Measurements from ENCODE around the gene RNF217. TPM values are rescaled to one million over a fixed set of nuclear protein-coding genes. Genes with fewer than 3 reads are reported as not detected.

RNF217 gene
- total RNA-seq, 1 donor from 2014 or later = 14.2 TPM

- Histone ChIP-seq H3K4me3 (ENCODE audit: low read depth, low read length) (no peak overlapping the region), H3K27me3 (ENCODE audit: control insufficient read depth, insufficient read depth, low read length) (no peaks in the 10 kb centered on the region), H3K36me3 (ENCODE audit: control insufficient read depth, insufficient read depth, low read length) (no peaks in the 10 kb centered on the region)
- DNase-seq (ENCODE audit: low read depth) (no peak), FAIRE-seq (no peak)
- no peak for TF ChIP-seq CTCF (IDR thresholded peaks at IDR 0.05; ENCODE audit: insufficient read depth, low read length, severe bottlenecking)
Measured at GRCh38 chr6:124997196-124997875, 35.1 kb downstream of the RNF217 start.

- no peak for FAIRE-seq
- DNase-seq (ENCODE audit: low read depth) = no peak
- no peak overlapping the region for H3K4me3 ChIP-seq (ENCODE audit: low read depth, low read length)
Measured at GRCh38 chr6:124999105-124999764, 37.0 kb downstream of the RNF217 start.

GRCh38 chr6:125001684-125002405 lies 39.6 kb downstream of the RNF217 start:
- no peak for DNase-seq (ENCODE audit: low read depth)
- Histone ChIP-seq H3K27me3 (ENCODE audit: control insufficient read depth, insufficient read depth, low read length) (no peaks in the 10 kb centered on the region), H3K4me3 (ENCODE audit: low read depth, low read length) (no peak overlapping the region), H3K36me3 (ENCODE audit: control insufficient read depth, insufficient read depth, low read length) (no peaks in the 10 kb centered on the region)
- no peak for FAIRE-seq
- no peak for TF ChIP-seq CTCF (IDR thresholded peaks at IDR 0.05; ENCODE audit: insufficient read depth, low read length, severe bottlenecking)

More at GRCh38 chr6:124999105-124999764, 37.0 kb downstream of the RNF217 start:
- H3K36me3 ChIP-seq (ENCODE audit: control insufficient read depth, insufficient read depth, low read length) = no peaks in the 10 kb centered on the region
- no peak for TF ChIP-seq CTCF (IDR thresholded peaks at IDR 0.05; ENCODE audit: insufficient read depth, low read length, severe bottlenecking)
- no peaks in the 10 kb centered on the region for H3K27me3 ChIP-seq (ENCODE audit: control insufficient read depth, insufficient read depth, low read length)

- DNase-seq (ENCODE audit: low read depth) (no peak), FAIRE-seq (no peak)
- H3K27me3 ChIP-seq (ENCODE audit: control insufficient read depth, insufficient read depth, low read length) = no peaks in the 10 kb centered on the region
- H3K36me3 ChIP-seq (ENCODE audit: control insufficient read depth, insufficient read depth, low read length) = no peaks in the 10 kb centered on the region
- TF ChIP-seq CTCF (IDR thresholded peaks at IDR 0.05; ENCODE audit: insufficient read depth, low read length, severe bottlenecking) = no peak
- H3K4me3 ChIP-seq (ENCODE audit: low read depth, low read length) = no peak overlapping the region
Measured at GRCh38 chr6:125002406-125002741, 40.1 kb downstream of the RNF217 start.

GRCh38 chr6:125003070-125003469 lies 40.8 kb downstream of the RNF217 start:
- DNase-seq (ENCODE audit: low read depth) (no peak), FAIRE-seq (no peak)
- no peaks in the 10 kb centered on the region for H3K36me3 ChIP-seq (ENCODE audit: control insufficient read depth, insufficient read depth, low read length)
- no peaks in the 10 kb centered on the region for H3K27me3 ChIP-seq (ENCODE audit: control insufficient read depth, insufficient read depth, low read length)
- no peak overlapping the region for H3K4me3 ChIP-seq (ENCODE audit: low read depth, low read length)
- no peak for TF ChIP-seq CTCF (IDR thresholded peaks at IDR 0.05; ENCODE audit: insufficient read depth, low read length, severe bottlenecking)
